HG03342 (cell line): ENCODE results near the gene SIKE1.
"Not testable (repeated sequence)": the region's sequence is repeated elsewhere in the genome, so short reads cannot be mapped to it uniquely, and the experiment has no call there.

Experiments
- ATAC-seq: cut with Tn5 transposase; IDR thresholded peaks from one replicate; pipeline ENCODE4 v1.9.1; 2021; ENCODE audit warnings: mild to moderate bottlenecking, moderate library complexity; ENCODE audit not compliant: unreplicated experiment

SIKE1 gene

GRCh38 chr1:114780344-114781226 lies at the start of gene SIKE1:
Gene SIKE1 (minus strand): TSS chr1:114780685. CDS start chr1:114780607, 78 bp downstream.
- peak; percentile 99 for ATAC-seq

- not testable (repeated sequence) for ATAC-seq
Measured at GRCh38 chr1:114830075-114830474, 49.6 kb upstream of the SIKE1 start.

GRCh38 chr1:114828251-114828650 lies 47.8 kb upstream of the SIKE1 start:
- ATAC-seq = no peak

GRCh38 chr1:114821978-114822377 lies 41.5 kb upstream of the SIKE1 start:
- ATAC-seq = no peak

GRCh38 chr1:114820392-114820791 lies 39.9 kb upstream of the SIKE1 start:
- ATAC-seq = no peak

GRCh38 chr1:114819869-114820268 lies 39.4 kb upstream of the SIKE1 start:
- ATAC-seq = no peak

- not testable (repeated sequence) for ATAC-seq
Measured at GRCh38 chr1:114804449-114804848, 24.0 kb upstream of the SIKE1 start.

- ATAC-seq = no peak
Measured at GRCh38 chr1:114803001-114803400, 22.5 kb upstream of the SIKE1 start.

- ATAC-seq = no peak
Measured at GRCh38 chr1:114794038-114794437, 13.6 kb upstream of the SIKE1 start.

- not testable (repeated sequence) for ATAC-seq
Measured at GRCh38 chr1:114790581-114790980, 10.1 kb upstream of the SIKE1 start.

GRCh38 chr1:114786440-114786839 lies 6.0 kb upstream of the SIKE1 start:
- ATAC-seq = not testable (repeated sequence)

- ATAC-seq = no peak
Measured at GRCh38 chr1:114782476-114782875, 2.0 kb upstream of the SIKE1 start.

GRCh38 chr1:114779722-114780121 lies 763 bp downstream of the SIKE1 start:
- ATAC-seq = no peak

GRCh38 chr1:114776726-114777125 lies 3.8 kb downstream of the SIKE1 start:
- not testable (repeated sequence) for ATAC-seq

GRCh38 chr1:114771992-114772391 lies 8.5 kb downstream of the SIKE1 start:
- no peak for ATAC-seq

GRCh38 chr1:114770989-114771388 lies 9.5 kb downstream of the SIKE1 start:
- ATAC-seq = no peak

- ATAC-seq = no peak
Measured at GRCh38 chr1:114764689-114765088, 15.8 kb downstream of the SIKE1 start.

- ATAC-seq = no peak
Measured at GRCh38 chr1:114758256-114758832, 22.1 kb downstream of the SIKE1 start.

GRCh38 chr1:114757455-114758255 lies 22.8 kb downstream of the SIKE1 start, which contains the start of gene CSDE1:
Gene CSDE1 (minus strand): TSS chr1:114757984. CDS start chr1:114739890, 18,094 bp downstream.
- ATAC-seq = peak; percentile 83

GRCh38 chr1:114756949-114757454 lies 23.5 kb downstream of the SIKE1 start:
- no peak for ATAC-seq
